OCI-LY7 (cell line): Measurements from ENCODE around the gene LIFR. TPM values are rescaled to one million over a fixed set of nuclear protein-coding genes. Genes with fewer than 3 reads are reported as not detected.

Experiments
- BruUV-seq: library from RNA; stranded (reverse); fragments of 400-500 nt; replicated peaks from 2 replicates; lab custom pipeline; 2021; lab: Mats Ljungman, UMichigan
- CTCF ChIA-PET: fragments of 300-600 bp; sonication (Branson Sonifier 250); formaldehyde crosslinking; loops from one replicate; lab custom pipeline; 2022; ENCODE audit warnings: antibody characterized with exemption; ENCODE audit not compliant: unreplicated experiment; lab: Charles Lee
- POLR2A ChIA-PET: fragments of 300-600 bp; sonication (Branson Sonifier 250); formaldehyde crosslinking; loops from one replicate; lab custom pipeline; 2022; ENCODE audit warnings: antibody characterized with exemption; lab: Charles Lee
- DNase-seq: peaks from one replicate; pipeline ENCODE4 v3.0.0-alpha.2; 2015; ENCODE audit warnings: low spot score
- H2AFZ ChIP-seq: fragments of 200-600 bp; sonication (generic), shearing (Covaris generic); 2 replicates; pipeline ENCODE4 v1.6.1; 2014; ENCODE audit warnings: mild to moderate bottlenecking, antibody characterized with exemption, low read length, moderate library complexity
- H3K27ac ChIP-seq: fragments of 200-600 bp; sonication (generic); 2 replicates; pipeline ENCODE4 v1.5.1; 2014; ENCODE audit warnings: mixed run types, low read depth, mild to moderate bottlenecking, moderate library complexity, low read length, inconsistent platforms; ENCODE audit not compliant: poor library complexity, severe bottlenecking
- H3K36me3 ChIP-seq: fragments of 200-600 bp; sonication (generic); 2 replicates; pipeline ENCODE4 v1.6.1; 2014; ENCODE audit warnings: mild to moderate bottlenecking, antibody characterized with exemption, low read length, moderate library complexity, mixed read lengths; ENCODE audit not compliant: insufficient read depth
- H3K4me1 ChIP-seq: fragments of 200-600 bp; sonication (generic); 2 replicates; pipeline ENCODE4 v1.5.1; 2014; ENCODE audit warnings: mild to moderate bottlenecking, low read length; ENCODE audit not compliant: insufficient read depth, poor library complexity, severe bottlenecking
- H3K4me2 ChIP-seq: fragments of 200-600 bp; sonication (generic); 2 replicates; pipeline ENCODE4 v1.6.1; 2014; ENCODE audit warnings: mild to moderate bottlenecking, low read length
- H3K4me3 ChIP-seq: fragments of 200-600 bp; sonication (generic); 2 replicates; pipeline ENCODE4 v1.5.1; 2014; ENCODE audit warnings: mild to moderate bottlenecking, low read depth, low read length; ENCODE audit not compliant: poor library complexity, severe bottlenecking
- H3K79me2 ChIP-seq: fragments of 200-600 bp; sonication (generic); 2 replicates; pipeline ENCODE4 v1.6.1; 2016; ENCODE audit warnings: low read depth, mild to moderate bottlenecking, low read length, moderate library complexity, mixed read lengths; ENCODE audit not compliant: insufficient read depth
- H3K9me2 ChIP-seq: fragments of 200-600 bp; sonication (generic); 2 replicates; pipeline ENCODE4 v1.6.1; 2016; ENCODE audit warnings: mild to moderate bottlenecking, low read length, mixed read lengths; ENCODE audit not compliant: insufficient read depth
- H3K9me3 ChIP-seq: fragments of 200-600 bp; sonication (generic); 2 replicates; pipeline ENCODE4 v1.6.1; 2014; ENCODE audit warnings: mild to moderate bottlenecking, mixed run types, low read length, mixed read lengths
- H4K20me1 ChIP-seq: fragments of 200-600 bp; sonication (generic); 2 replicates; pipeline ENCODE4 v1.6.1; 2014; ENCODE audit warnings: mild to moderate bottlenecking, antibody characterized with exemption, low read length, moderate library complexity, mixed read lengths; ENCODE audit not compliant: insufficient read depth
- EZH2phosphoT487 ChIP-seq: fragments of 200-600 bp; sonication (generic); IDR thresholded peaks from 2 replicates; pipeline ENCODE4 v1.6.1; 2018; ENCODE audit warnings: low read depth, borderline replicate concordance, mild to moderate bottlenecking, mixed run types, antibody characterized with exemption, low read length, moderate library complexity, mixed read lengths
- intact Hi-C: fragments of 100-400 bp; cut with micrococcal nuclease; formaldehyde crosslinking; loops from one replicate; pipeline ENCODE4 v1.10.0; 2022; ENCODE audit not compliant: unreplicated experiment
- total RNA-seq, 2 experiments: library from RNA; depleted of rRNA in 1 of 2; stranded (reverse); fragments of >200 nt in 1 of 2; shearing (Covaris generic) in 1 of 2; gene quantifications; 2 replicates each; pipeline ENCODE4 v1.2.3, GENCODE V29; 2014 to 2022
- TF ChIP-seq, protein P1 (sequence below): fragments of 200-600 bp; sonication (generic); conservative IDR thresholded peaks from 2 replicates; pipeline ENCODE4 v1.5.1; 2014; ENCODE audit warnings: mild to moderate bottlenecking, antibody characterized with exemption, low read length, moderate library complexity, mixed read lengths

Gene LIFR
- total RNA-seq, 2 experiments from 2014 or later, result not detected

DNA sequence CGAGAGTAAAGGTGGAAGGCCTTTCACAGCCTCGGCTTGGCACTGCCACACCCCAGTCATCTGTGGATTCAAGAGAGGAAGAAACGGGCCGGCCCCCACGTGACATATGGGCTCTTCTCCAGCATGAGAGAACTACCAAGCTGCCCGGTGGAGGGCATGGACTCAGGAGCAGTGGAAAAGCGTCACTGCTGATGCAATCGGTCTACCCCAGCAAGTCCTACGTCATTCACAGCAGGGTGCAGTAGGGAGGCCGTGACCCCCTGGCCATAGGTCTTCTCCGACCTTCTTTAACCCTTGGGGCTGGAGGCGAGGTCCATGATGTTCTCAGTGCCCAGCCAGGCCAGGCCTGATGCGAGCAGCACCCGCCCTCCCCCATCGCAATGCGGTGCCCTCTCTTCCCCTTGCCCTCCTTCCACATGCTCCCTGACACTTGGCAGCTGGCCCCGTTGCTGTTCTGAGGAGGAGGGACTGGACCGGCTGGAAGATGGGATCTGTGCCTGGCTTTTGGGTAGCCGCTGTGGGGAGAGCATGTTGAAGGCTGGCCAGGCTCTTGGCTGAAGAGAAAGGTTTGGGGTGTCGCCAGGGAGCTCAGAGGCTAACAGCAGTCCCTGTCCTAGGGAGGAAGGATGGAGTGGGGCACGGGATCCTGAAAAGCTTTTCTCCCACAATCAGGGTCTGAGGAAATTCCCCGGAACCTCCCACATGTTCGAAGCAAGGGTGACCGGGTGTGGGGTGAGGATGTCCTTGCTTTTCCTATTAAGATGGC lies 89.8 kb downstream of the LIFR start:
- H3K4me2 ChIP-seq, result no peak overlapping the region
- no peaks in the 10 kb centered on the region for H3K36me3 ChIP-seq
- H3K27ac ChIP-seq, result no peak overlapping the region
- BruUV-seq, result no TSS peak
- DNase-seq, result no peak
- no peak overlapping the region for H3K4me3 ChIP-seq
- no peaks in the 10 kb centered on the region for H3K79me2 ChIP-seq
- no peaks in the 10 kb centered on the region for H3K9me2 ChIP-seq
- ChIA-PET CTCF (no interaction called here), POLR2A (interaction anchor here (1.5 kb wide), 1 partner anchor 13 kb away, joined by 5 read pairs; no protein-coding TSS in a partner anchor)
- H4K20me1 ChIP-seq, result no peaks in the 10 kb centered on the region
- intact Hi-C loops, result no loop called here
- H3K4me1 ChIP-seq, result no peaks in the 10 kb centered on the region
- TF ChIP-seq, protein P1, sequence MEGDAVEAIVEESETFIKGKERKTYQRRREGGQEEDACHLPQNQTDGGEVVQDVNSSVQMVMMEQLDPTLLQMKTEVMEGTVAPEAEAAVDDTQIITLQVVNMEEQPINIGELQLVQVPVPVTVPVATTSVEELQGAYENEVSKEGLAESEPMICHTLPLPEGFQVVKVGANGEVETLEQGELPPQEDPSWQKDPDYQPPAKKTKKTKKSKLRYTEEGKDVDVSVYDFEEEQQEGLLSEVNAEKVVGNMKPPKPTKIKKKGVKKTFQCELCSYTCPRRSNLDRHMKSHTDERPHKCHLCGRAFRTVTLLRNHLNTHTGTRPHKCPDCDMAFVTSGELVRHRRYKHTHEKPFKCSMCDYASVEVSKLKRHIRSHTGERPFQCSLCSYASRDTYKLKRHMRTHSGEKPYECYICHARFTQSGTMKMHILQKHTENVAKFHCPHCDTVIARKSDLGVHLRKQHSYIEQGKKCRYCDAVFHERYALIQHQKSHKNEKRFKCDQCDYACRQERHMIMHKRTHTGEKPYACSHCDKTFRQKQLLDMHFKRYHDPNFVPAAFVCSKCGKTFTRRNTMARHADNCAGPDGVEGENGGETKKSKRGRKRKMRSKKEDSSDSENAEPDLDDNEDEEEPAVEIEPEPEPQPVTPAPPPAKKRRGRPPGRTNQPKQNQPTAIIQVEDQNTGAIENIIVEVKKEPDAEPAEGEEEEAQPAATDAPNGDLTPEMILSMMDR, result no peak
- TF ChIP-seq EZH2phosphoT487, result no peak
- no peak overlapping the region for H2AFZ ChIP-seq
- no peaks in the 10 kb centered on the region for H3K9me3 ChIP-seq

DNA sequence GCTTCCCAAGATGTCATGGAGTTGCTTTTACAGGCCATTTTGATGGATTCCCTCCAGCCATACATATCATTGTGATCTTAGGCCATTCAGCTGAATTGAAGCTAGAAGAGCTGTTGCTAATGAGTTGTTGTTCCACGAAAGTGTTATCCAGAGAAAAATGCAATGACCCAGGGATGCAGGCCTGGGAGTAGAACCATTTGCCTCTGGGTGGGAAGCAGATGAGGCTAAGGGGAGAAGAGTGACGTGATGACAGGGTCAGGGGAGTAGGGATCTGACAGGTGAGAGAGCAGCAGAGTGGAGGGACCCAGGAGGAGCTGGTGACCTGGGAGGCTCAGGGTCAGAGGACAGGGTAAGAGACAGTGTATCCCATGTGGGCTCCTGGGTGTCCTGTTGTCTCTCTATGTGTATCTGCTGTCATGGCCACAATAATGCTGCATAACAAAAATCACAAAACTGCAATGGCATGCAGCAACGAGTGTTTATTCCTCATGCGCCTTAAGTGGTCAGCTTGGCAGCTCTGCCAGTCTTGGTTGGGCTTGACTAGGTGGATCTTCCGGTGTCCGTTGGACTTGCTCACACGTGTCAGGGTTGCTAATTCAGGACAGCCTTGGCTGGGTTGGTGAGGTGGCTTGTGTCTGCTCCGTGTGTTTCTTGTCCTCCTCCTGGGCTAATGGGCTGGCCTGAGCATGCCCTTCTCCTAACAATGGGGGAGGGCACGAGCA lies 90.6 kb downstream of the LIFR start:
- Histone ChIP-seq H3K4me3 (no peak overlapping the region), H3K9me2 (no peaks in the 10 kb centered on the region), H3K9me3 (no peaks in the 10 kb centered on the region), H3K36me3 (no peaks in the 10 kb centered on the region), H2AFZ (no peak overlapping the region), H4K20me1 (no peaks in the 10 kb centered on the region), H3K79me2 (no peaks in the 10 kb centered on the region), H3K4me2 (no peak overlapping the region), H3K4me1 (no peaks in the 10 kb centered on the region), H3K27ac (no peak overlapping the region)
- DNase-seq, result no peak
- no peak for TF ChIP-seq EZH2phosphoT487
- TF ChIP-seq, protein P1, result no peak
- ChIA-PET CTCF (interaction anchor here (1.5 kb wide), 1 partner anchor 24 kb away, joined by 3 read pairs; no protein-coding TSS in a partner anchor), POLR2A (no interaction called here)
- intact Hi-C loops, result no loop called here
- BruUV-seq, result no TSS peak
